HepG2 (cell line): ENCODE data around the gene BCLAF1. TPM values are rescaled to one million over a fixed set of nuclear protein-coding genes. Genes with fewer than 3 reads are reported as not detected.

Source experiments
- AGO1 ChIP-seq: fragments of 200-400 bp; formaldehyde crosslinking; IDR thresholded peaks from 2 replicates; pipeline ENCODE4 v1.6.1; 2017; ENCODE audit warnings: mild to moderate bottlenecking, low read depth, low read length, moderate library complexity; ENCODE audit not compliant: poor library complexity, severe bottlenecking
- AKAP8 ChIP-seq: sonication (generic); formaldehyde crosslinking; IDR thresholded peaks from 2 replicates; pipeline ENCODE4 v1.5.1; 2020; ENCODE audit warnings: mild to moderate bottlenecking, missing genetic modification reagents
- CENPX ChIP-seq: sonication (generic); formaldehyde crosslinking; IDR thresholded peaks from 2 replicates; pipeline ENCODE4 v1.9.0; 2021; ENCODE audit warnings: mild to moderate bottlenecking, missing genetic modification reagents, moderate library complexity
- HES4 ChIP-seq: sonication (generic); formaldehyde crosslinking; IDR thresholded peaks from 2 replicates; pipeline ENCODE4 v1.9.0; 2021; ENCODE audit warnings: mild to moderate bottlenecking, missing genetic modification reagents, borderline replicate concordance
- ISX ChIP-seq: sonication (generic); formaldehyde crosslinking; conservative IDR thresholded peaks from 2 replicates; pipeline ENCODE4 v1.5.0; 2020; ENCODE audit warnings: missing genetic modification reagents
- KDM4B ChIP-seq: sonication (generic); formaldehyde crosslinking; IDR thresholded peaks from 2 replicates; pipeline ENCODE4 v1.4.0; 2020; ENCODE audit warnings: missing genetic modification reagents
- NFE2L1 ChIP-seq: sonication (generic); formaldehyde crosslinking; IDR thresholded peaks from 2 replicates; pipeline ENCODE4 v1.4.0; 2020; ENCODE audit warnings: missing genetic modification reagents, mild to moderate bottlenecking, borderline replicate concordance
- RAD51 ChIP-seq: fragments of 450-650 bp; IDR thresholded peaks from 2 replicates; pipeline ENCODE4 v1.6.1; 2016; ENCODE audit warnings: borderline replicate concordance
- SKI ChIP-seq: fragments of 450-650 bp; IDR thresholded peaks from one replicate; pipeline ENCODE4 v1.6.1; 2018; ENCODE audit warnings: mild to moderate bottlenecking; ENCODE audit not compliant: partially characterized antibody
- ZFYVE20 ChIP-seq: sonication (generic); formaldehyde crosslinking; IDR thresholded peaks from 2 replicates; pipeline ENCODE4 v1.8.0; 2023; ENCODE audit warnings: low read depth, mild to moderate bottlenecking, moderate library complexity, missing genetic modification reagents, borderline replicate concordance
- ZNF362 ChIP-seq: sonication (generic); formaldehyde crosslinking; IDR thresholded peaks from 2 replicates; pipeline ENCODE4 v1.4.0; 2020; ENCODE audit warnings: missing genetic modification reagents, mild to moderate bottlenecking, borderline replicate concordance
- ZNF446 ChIP-seq: sonication (generic); formaldehyde crosslinking; IDR thresholded peaks from 2 replicates; pipeline ENCODE4 v1.5.0; 2020; ENCODE audit warnings: mild to moderate bottlenecking, missing genetic modification reagents
- ZNF484 ChIP-seq: sonication (generic); formaldehyde crosslinking; IDR thresholded peaks from 2 replicates; pipeline ENCODE4 v1.5.1; 2020; ENCODE audit warnings: mild to moderate bottlenecking, low read depth, missing genetic modification reagents, borderline replicate concordance
- ZNF609 ChIP-seq: sonication (generic); formaldehyde crosslinking; IDR thresholded peaks from 2 replicates; pipeline ENCODE4 v1.4.0; 2020; ENCODE audit warnings: mild to moderate bottlenecking, missing genetic modification reagents, borderline replicate concordance
- ZNF710 ChIP-seq: sonication (generic); formaldehyde crosslinking; IDR thresholded peaks from 2 replicates; pipeline ENCODE4 v1.5.0; 2020; ENCODE audit warnings: mild to moderate bottlenecking, missing genetic modification reagents, borderline replicate concordance
- polyA plus RNA-seq, 8 experiments: library from polyadenylated mRNA; depleted of rRNA in 3 of 8; stranded (reverse) in 7 of 8; unstranded in 1 of 8; fragments of >200 nt; fragmentation: Illumina TruSeq in 4 of 8; extraction: Trizol in 4 of 8; gene quantifications; 2 replicates each; pipeline versions ENCODE4 v1.2.1 to v1.2.3, GENCODE V29; 2011 to 2016; ENCODE audit warnings: low read depth in 4 of 8, missing spikeins in 1 of 8, mixed read lengths in 1 of 8; ENCODE audit not compliant: insufficient read depth in 1 of 8
- total RNA-seq, 5 experiments: library from RNA; depleted of rRNA; stranded (reverse); fragments of >200 nt; fragmentation: Illumina TruSeq; extraction: Trizol; gene quantifications; 2 replicates each; pipeline ENCODE4 v1.2.3, GENCODE V29; 2016; ENCODE audit warnings: low read depth in 1 of 5
- TF ChIP-seq, protein P1 (sequence below): sonication (generic); formaldehyde crosslinking; IDR thresholded peaks from 2 replicates; pipeline ENCODE4 v1.9.0; 2021; ENCODE audit warnings: missing genetic modification reagents, borderline replicate concordance

Gene BCLAF1
- total and polyA plus RNA-seq, 2 of the 13 experiments (the other 11 are each of a cell fraction or from before 2014, with no cell fraction given) = 55.3 to 292 TPM

DNA sequence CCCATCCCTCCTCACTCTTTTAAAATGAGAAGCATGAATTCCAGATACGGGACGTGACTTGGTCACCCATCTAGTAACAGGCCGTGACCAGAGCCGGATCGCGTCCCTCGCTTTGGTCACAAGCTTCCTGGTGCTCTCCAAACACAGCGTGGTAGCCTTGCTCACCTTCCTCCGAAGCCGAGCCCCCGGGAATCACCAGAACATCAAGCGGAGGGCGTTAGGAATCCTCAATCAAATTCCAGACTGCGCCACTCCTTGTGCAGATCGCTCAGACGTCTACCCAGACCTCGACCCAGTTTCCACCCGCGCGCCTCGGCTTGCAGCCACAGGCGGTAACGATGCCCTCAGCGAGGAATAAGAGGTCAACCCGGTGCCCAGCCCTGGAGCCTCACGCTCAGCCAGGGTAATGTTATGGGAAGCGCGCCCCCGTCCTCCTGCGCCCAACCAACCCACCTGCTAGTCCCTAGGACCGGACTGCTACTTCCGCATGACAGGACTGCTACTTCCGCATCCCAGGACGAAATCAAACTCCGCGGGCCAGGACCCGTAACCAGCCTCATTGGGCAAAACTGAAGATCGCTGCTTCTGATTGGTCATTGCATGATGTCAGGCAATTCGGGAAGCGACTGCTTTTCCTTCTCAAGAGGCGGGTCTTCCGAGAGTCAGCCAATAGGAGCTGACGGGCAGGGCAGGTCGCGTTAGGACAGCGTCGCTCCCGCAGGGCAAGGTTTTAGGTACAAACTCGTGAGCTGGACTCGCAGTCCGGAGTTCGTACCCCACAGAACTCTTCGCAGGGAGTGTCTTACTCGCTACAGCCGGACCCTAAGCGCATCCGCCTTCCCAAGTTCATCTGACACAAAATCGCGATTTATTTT is 39.6 kb downstream of the BCLAF1 start, which contains the start of gene MTFR2 (continued):
- TF ChIP-seq AKAP8 = no peak
- no peak for TF ChIP-seq KDM4B (CRISPR knock-in tag)
- TF ChIP-seq ZNF710 = no peak
- no peak; the same call in 1 of the 2 replicates for TF ChIP-seq ISX (CRISPR knock-in tag)
- no peak for TF ChIP-seq RAD51
- TF ChIP-seq ZNF446 = no peak
- no peak for TF ChIP-seq ZNF484 (CRISPR knock-in tag)
- TF ChIP-seq CENPX (CRISPR knock-in tag) = no peak
- 0 out of 2 replicates have a peak, but pooled peaks have one; percentile 26 for TF ChIP-seq ZFYVE20 (CRISPR knock-in tag)
- peak; percentile 86 for TF ChIP-seq AGO1
- no peak for TF ChIP-seq HES4 (CRISPR knock-in tag)
- TF ChIP-seq ZNF609 (CRISPR knock-in tag) = 0 out of 2 replicates have a peak, but pooled peaks have one; percentile 27
- TF ChIP-seq ZNF362 (CRISPR knock-in tag) = no peak; the same call in 1 of the 2 replicates
- no peak for TF ChIP-seq SKI
- no peak for TF ChIP-seq NFE2L1 (CRISPR knock-in tag)
- TF ChIP-seq, protein P1, sequence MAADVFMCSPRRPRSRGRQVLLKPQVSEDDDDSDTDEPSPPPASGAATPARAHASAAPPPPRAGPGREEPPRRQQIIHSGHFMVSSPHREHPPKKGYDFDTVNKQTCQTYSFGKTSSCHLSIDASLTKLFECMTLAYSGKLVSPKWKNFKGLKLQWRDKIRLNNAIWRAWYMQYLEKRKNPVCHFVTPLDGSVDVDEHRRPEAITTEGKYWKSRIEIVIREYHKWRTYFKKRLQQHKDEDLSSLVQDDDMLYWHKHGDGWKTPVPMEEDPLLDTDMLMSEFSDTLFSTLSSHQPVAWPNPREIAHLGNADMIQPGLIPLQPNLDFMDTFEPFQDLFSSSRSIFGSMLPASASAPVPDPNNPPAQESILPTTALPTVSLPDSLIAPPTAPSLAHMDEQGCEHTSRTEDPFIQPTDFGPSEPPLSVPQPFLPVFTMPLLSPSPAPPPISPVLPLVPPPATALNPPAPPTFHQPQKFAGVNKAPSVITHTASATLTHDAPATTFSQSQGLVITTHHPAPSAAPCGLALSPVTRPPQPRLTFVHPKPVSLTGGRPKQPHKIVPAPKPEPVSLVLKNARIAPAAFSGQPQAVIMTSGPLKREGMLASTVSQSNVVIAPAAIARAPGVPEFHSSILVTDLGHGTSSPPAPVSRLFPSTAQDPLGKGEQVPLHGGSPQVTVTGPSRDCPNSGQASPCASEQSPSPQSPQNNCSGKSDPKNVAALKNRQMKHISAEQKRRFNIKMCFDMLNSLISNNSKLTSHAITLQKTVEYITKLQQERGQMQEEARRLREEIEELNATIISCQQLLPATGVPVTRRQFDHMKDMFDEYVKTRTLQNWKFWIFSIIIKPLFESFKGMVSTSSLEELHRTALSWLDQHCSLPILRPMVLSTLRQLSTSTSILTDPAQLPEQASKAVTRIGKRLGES = no peak
